Skin of body (tissue), 2 donors: ENCODE results near the gene MGAT4A. TPM values are rescaled to one million over a fixed set of nuclear protein-coding genes. Genes with fewer than 3 reads are reported as not detected.

Experiments used
- DNase-seq: peaks from one replicate; lab custom pipeline; 2025; lab: John Stamatoyannopoulos, UW
- total RNA-seq: library from RNA; depleted of rRNA; stranded (reverse); fragments of >200 nt; gene quantifications from one replicate; pipeline ENCODE4 v1.2.3, GENCODE V29; 2014

MGAT4A gene
- total RNA-seq, 1 donor from 2014 or later: 8.5 TPM

DNA sequence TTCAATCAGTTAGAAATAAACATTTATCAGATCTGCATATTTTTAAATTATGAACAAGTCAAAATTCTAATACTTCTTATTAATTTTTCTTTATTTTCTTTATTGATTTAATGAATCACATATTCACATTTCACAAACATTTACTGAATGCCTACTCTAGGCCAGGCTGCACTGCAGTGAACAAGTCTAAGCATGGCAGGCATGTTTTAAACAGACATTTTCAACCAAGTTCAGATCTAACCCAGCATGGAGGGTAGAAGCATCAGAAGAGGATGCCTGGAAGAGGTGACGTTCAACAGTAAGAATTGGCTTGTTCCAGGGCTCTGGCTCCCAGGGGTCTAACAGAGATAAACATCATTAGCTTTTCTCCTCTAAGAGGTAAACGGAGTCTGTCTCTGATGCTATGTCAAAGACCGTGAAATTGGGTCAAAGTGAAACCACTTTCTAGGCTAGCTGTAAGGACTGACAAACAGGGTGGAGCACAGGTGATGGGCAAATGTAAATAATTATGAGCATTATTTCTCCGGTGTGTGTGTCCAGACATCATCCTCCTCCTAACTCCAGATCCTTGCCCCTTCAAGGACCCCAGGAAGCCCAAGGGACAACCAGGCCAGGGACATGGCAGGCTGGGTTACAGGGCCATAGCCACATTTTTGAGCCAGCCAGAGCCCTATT, 72.0 kb downstream of the MGAT4A start:
- DNase-seq: no peak

DNA sequence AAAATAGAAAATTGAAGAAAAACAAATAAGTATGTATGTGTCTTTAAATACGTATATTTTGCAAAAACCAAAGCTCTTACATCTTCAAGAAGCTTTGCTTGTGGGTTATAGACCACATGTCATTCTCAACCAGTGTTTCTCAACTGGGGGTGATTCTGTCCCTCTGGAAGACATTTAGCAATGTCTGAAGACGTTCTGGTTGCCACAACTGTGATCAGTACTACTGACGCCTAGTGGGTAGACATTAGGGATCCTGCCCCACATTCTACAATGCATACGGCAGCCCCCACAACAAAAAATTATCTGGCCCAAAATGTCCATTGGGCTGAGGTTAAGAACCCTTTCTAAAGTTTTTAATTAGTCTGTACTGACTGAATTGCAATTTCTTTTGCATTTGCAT, 74.1 kb downstream of the MGAT4A start:
- no peak for DNase-seq

DNA sequence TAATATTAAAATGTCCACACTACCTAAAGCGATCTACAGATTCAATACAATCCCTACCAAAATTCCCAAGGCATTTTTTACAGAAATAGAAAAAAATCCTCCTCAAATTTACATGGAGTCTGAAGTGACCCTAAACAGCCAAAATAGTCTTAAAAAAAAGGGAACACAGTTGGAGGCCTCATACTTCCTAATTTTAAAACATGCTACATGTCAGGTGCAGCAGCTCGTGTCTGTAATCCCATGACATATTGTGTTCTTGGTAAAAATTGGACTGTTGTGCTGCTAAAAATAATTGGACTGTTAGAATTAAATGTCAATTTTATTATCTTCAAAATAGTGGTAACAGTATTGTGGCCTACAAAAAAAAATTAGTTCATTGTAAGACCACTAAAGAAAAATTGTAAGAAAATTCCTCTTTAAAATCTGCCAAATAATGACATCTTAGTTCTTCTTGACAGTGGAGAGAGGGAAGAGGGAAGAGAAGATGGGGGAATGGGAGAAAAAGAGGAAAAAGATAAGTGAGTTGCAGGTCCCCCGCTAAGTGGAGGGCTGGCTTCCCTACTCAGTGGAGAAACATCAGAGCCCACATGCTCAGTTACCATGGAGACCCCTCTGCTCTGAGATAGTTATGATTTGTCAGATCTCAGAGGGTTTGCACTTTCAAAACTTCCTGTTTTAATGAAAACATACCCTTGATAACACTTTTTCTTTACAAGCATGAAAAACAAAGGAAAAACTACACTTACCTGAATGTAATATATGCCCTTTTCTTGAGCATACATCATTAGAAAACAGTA, 76.0 kb downstream of the MGAT4A start:
- no peak for DNase-seq

DNA sequence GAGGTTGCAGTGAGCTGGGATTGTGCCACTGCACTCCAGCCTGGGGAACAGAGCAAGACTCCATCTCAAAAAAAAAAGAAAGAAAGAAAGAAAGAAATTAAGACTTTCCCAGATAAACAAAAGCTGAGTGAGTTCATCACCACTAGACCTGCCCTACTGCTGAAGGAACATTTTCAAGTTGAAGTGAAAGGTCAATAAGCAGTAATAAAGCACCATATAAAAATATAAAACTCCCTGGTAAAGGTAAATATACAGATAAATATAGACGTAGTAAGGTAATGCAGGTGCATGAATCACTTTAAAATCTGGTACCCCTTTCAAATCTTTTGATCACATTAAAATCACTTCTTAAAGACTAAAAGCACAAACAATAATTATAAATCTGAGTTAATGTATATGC, 79.9 kb downstream of the MGAT4A start:
- DNase-seq: no peak

DNA sequence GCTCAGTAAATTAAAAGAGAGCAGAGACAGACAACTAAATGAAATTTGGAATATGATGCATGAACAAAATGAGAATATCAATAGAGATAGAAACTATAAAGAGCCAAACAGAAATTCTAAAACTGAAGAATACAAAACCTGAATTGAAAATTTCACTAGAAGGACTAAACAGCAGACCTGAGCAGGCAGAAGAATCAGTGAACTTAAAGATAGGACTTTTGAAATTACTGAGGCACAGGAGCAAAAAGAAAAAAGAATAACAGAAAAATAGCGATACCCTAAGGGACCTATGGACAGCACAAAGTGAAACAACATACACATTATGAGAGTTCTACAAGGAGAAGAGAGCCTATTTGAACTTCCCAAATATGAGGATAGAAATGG, 80.9 kb downstream of the MGAT4A start:
- no peak for DNase-seq

DNA sequence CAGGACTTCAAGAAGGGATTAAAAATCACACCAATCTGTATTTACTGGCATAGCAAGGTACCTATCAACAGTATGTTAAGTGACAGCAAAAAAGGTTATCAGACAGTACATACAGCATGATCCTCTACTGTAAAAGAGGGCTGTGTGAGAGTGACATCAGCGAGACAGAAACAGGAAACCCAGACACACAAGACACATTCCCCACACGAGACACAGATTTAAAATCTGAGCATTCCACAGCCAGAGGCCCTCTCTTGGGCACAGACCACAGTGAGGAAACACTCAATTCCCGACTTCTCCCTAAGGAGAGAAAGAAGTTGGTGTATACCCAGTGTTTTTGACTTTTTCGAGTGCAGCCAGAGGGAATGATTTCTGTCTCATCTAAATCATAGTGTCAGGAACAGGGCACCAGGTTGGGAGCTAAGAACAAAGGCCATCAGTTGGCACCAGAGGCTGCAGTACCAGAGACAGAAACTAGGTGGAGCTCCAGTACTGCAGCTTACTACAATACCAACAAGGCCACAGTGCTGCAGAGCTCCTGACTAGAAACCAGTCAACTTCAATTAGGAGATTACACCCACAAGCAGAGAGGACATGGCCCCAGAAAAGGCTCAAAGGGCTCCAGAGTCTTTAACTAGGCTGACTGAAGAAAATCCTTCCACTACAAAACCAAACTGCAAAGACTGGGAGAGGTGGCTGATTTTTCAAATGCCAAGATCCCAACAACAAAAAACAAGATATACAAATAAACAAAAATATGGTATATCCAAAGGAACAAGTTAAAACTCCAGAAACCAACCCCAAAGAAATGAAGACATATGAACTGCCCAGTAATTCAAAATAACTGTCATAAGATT, 81.6 kb downstream of the MGAT4A start:
- peak; percentile 41 for DNase-seq

DNA sequence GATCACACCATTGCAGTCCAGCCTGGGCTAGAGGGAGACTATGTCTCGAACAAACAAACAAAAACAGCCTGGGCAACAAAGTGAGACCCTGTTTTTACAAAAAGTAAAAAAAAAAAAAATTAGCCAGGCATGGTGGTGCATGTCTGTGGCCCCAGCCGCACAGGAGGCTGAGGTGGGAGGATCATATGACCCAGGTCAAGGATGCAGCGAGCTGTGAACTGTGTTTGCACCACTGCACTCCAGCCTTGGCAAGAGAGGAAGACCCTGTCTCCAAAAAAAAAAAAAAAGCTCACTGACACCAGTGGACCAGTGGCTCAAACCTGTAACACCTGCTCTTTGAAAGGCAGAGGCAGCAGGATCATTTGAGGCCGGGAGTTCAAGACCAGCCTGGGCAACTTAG, 82.5 kb downstream of the MGAT4A start:
- no peak for DNase-seq

DNA sequence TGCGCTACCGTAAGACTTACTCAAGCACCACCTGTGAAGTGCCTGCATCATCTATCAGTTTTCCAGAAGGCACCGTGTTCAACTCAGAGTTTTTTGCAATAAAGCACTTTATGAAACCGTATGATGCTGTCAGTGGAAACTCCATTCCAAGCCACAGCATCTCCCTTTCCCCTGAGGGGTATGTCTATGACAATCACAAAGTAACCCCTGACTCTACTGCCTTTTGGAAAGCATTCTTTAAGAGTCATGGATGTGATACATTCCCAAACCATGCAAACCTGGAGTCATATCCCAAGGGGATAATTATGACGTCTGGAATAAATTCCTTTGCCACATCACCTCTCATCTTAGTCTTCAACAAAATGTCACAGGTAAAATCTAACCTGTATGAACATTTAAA, 83.3 kb downstream of the MGAT4A start:
- DNase-seq: no peak

DNA sequence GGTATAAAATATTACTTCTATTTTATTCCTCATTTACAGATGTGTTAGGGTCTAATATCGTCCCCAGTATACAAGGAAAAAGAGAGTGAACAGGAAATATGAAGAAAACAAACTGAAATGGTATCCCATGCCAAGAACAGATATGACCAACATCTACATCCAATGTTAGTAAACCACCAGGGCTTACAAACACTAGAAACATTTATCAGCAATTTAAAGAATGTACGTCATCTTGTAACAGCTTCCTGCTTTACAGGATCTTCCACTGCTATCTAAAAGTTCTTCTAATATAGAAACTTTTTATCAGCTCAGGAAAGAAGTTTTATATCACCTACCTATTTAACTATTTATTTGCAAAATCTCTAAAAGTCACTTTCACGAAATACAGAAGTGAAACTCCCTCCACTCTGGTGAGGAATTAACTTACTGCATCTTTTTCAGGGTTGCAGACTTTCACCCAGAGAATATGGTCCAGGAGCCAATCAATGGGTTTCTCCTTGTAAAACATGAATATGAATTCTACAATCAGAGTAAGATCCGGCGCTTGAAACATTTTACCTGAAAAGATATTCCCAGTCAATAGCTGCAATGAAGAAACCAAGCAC, 87.3 kb downstream of the MGAT4A start:
- DNase-seq: no peak

DNA sequence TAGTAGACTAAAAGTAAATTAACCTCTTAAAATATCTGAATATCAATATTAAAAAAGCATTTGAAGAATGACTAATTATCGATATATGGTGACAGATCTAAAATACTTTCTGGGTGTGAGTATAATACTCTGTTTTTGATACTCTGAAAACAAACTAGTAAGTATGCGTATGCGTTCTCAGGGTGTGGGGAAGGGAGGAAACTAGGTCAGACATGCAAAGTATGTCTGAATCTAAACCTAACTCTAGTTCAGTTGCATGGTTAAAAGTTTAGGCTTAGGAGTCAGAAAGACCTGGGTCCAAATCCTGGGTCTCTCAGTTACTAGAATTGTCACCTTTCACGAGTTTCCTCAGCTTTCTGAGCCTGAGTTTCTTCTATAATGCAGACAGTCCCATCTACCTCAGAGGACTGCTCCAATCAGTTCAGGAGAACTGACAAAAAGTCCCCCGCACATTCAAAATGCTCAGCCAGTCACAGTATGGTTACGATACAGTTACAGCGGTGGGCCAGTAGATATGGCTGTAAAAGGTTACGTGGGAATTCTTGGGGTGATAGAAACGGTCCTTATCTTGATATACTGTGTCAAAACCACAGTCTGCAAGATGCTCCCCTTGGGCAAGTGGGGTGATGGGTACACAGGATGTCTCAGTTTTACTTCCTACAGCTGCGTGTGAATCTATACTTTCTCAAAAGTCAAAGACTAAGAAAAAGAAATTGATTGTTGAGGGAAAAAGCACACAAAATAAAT, 93.4 kb downstream of the MGAT4A start:
- no peak for DNase-seq

DNA sequence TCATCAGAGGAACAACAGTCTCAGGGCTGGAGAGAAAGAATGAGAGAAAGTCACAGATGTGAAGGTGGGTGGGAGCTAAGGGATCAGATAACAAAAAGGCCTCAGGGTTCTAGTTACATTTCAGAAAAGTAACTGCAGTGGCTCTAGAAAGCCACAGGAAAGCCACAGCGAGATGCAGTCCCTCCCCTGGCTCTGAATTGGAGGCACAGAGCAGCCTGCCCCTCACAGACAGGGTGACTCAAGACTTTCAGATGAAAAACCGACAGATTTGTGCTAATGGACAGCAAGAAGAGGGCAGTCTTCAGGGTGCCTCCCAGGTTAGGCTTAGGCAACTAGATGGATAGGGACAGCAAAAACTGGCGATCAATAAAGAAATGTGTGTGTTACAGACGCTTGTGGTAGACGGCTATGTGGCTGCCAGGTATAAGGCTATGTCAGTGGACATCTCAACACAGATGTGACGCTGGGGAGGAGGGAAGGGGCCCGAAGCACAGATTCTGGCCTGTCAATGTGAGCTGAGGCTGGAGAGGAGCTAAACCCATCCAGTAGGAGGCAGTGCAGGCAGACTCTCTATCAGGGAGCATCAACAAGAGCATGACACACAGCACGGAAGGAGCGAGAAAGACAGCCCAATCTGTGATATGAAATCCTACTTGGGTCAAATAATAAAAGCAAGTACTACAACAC, 96.4 kb downstream of the MGAT4A start:
- DNase-seq: no peak

DNA sequence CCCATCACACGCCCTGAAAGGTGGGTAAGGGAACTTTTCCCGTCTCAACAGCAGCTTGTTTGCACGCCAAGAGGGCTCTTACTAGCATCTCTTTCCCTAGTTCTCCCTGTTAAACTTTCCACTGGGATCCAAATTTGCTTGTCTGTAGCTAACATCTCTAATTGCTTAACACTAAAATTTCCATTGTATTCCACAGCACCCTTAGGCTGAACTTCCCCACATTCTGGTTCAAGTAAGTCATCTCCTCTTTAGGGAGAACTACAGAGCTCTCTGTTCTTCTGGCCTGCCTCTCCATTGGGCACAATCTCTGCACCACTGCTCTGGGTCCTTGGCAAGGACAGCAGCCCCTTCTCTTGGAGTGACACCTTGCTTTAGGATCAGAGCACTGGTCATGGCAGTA, 98.6 kb downstream of the MGAT4A start:
- DNase-seq: no peak

DNA sequence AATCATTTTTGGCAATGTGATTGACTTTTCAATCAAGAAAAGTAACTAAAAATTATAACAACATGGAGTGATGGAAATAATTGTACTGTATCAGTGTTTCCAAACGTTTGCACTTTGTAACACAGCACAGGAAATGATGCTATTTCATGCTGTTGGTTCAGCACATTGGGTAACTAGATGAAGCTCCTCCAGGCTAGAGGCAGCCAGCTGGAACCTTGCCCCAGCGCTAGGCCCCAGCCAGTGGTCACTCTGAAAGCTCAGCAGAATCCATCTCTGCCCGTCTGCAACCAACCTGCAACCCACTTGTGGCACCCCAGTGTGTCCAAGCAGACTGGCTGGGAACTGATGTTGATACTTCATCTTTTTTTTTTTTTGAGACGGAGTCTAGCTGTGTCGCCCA, 107.3 kb downstream of the MGAT4A start:
- no peak for DNase-seq

DNA sequence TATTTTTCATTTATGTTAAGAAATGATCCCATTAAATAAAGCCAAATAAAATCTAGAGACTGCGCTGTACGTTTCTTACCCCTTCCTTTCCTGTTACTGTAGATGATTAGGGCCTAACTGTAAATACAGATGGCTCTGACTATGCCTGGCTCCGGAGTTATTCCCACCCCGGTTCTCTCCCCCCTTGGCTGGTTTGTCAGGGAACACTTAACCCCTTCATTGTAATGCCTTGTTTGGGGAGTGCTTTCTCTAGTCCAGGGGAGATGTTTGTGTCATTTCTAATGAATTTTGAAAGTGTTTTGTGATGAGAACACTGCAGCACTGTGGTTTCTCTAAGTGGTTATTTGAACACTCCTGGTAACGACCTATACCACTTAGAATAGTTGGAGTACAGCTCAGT, 113.8 kb downstream of the MGAT4A start:
- DNase-seq: no peak

DNA sequence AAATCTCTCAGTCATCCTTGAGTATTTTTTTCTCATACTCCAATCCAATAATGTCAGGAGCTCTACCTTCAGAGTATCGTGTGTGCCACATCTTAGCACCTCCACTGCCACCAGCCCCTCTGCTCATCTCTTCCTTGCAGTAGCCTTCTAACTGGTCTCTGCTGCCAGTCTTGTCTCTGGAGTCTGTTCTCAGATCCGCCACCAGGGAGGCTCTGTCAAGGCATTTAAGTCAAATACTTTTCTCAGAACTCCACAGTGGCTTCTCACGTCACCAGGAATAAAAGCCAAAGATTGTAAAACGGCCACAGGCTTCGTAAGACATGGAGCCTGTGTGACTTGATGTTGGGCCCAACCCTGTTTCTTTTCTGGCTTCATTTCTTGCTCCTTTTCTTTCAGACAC, 115.5 kb downstream of the MGAT4A start:
- DNase-seq: no peak

DNA sequence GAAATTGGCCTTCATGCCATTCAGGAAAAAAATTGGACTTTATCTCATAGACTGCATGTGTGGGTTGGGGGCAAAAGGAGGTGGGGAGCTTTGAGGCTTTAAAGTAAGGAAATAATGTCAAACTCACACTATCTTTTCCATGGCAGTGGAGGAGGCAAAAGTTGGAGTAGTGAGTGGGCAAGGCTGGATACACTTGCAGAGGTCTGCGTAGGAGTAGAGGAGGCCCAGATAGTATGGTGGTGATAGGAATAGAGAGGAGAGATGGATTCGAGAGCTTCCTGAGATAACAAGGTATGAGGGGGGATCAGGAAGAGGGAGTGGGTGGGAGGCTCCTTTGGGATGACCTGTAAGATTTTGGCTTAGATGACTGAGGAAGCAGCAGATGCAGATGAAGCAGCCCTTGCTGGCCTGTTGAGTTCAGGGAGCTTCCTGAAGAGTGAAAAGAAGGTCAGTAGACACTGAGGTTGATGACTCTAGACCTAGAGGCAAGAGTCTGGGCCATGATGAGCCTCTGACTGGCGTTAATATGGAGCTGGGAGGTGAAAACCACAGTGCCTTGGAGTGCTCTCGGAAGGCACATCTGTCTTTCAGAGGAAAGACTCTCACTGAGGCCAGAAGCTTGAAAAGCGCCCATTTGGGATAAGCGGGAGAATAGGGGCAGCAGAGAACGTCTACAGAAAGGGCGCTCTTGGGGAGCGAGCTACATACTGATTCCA, 116.8 kb downstream of the MGAT4A start:
- no peak for DNase-seq

DNA sequence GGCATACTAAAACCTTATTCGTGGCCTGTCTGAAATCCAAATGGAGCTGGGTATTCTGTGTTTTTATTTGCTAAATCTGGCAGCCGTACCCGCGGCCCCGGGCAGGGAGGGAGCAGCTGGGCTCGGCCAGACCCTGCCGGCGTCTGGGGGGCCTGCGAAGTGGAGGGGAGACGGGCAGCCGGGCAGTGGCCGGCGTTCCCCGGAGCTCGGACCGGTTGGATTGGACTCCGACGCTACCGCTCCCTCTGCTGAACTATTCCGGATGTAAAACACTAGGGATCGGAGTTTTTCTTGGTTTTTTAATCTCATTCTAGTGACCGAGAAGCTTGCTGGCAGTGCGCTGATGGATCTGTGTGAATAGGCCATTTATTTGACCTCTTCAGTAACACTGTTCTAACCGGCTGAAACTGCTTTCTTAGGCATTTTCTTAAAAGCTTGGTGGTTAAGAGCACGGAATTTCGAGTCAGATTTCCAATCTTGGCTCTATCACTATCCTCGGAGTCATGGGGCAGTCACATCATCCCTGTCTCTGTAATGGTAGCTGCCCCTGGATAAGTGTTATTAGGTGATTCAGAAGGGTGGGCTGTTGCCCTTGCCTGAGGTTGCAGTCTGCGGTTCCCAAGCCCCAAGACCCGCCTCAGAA, 121.8 kb downstream of the MGAT4A start:
- DNase-seq: peak; percentile 29

DNA sequence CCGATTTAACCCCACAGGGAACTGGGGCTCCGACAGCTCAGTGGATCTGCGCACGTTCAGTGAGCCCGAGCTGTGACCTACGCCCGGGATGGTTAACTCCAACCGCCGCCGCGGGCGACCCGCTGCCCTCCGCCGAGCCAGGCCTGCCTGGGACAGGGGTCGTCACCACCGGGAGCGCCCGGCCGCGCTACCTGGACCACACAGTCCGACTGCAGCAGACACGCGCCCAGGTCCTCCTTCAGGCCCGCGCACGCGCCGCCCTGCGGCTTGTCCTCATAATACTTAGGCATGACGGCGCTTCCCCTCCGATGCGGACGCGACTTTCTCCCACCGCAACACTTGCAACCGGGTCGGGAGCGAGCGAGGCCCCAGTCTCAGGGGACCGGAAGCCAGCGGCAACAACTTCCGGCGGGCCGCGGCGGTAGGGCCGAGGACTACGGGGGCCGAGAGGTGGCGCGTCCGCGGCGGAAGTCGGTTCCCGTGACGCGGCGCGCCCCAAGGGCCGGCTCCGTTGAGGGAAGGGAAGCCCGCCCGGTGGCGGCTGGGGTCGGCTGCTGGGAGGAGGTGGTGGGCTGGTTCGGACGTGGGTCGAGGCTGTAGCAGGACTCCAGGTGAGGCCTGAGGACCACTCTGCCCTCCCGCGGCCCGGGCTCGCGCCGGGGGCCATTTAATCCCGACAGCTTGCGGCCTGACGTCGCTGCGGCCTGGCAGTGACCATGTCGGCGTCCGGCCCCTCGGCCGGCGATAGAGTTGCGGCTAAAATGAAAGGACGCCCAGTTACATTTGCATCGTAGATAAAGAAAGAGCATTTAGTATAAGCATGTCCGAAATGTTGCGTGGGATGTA, 122.6 kb downstream of the MGAT4A start, which contains the start of the genes COA5 and UNC50:
COA5 (minus strand) TSS at position 397 of the 846 bp plus-strand sequence; CDS start at position 290, 107 bp downstream.
UNC50 (plus strand) TSS at position 474 of the 846 bp plus-strand sequence. CDS start 1,171 bp downstream, outside the sequence.
- DNase-seq: peak; percentile 87
